ENCODE measurements around the gene MCHR1.

- TF ChIP-seq EZH2 (IDR thresholded peaks at IDR 0.05; ENCODE audit: borderline replicate concordance, low read depth, low read length, poor library complexity, severe bottlenecking) = no peak
- TF ChIP-seq, protein P1, sequence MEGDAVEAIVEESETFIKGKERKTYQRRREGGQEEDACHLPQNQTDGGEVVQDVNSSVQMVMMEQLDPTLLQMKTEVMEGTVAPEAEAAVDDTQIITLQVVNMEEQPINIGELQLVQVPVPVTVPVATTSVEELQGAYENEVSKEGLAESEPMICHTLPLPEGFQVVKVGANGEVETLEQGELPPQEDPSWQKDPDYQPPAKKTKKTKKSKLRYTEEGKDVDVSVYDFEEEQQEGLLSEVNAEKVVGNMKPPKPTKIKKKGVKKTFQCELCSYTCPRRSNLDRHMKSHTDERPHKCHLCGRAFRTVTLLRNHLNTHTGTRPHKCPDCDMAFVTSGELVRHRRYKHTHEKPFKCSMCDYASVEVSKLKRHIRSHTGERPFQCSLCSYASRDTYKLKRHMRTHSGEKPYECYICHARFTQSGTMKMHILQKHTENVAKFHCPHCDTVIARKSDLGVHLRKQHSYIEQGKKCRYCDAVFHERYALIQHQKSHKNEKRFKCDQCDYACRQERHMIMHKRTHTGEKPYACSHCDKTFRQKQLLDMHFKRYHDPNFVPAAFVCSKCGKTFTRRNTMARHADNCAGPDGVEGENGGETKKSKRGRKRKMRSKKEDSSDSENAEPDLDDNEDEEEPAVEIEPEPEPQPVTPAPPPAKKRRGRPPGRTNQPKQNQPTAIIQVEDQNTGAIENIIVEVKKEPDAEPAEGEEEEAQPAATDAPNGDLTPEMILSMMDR (conservative IDR thresholded peaks at IDR 0.05; ENCODE audit: low read depth, low read length) = no peak
Observed at GRCh38 chr22:40708177-40708576, 28.9 kb downstream of the MCHR1 start.
